CMK (cell line): ENCODE measurements around the gene NOM1.

Source experiments
- DNase-seq: peaks from one replicate; pipeline ENCODE4 v3.0.0-alpha.2; 2010; ENCODE audit warnings: low read depth

Gene NOM1

GRCh38 chr7:157017603-157018327 is 68.3 kb downstream of the NOM1 start:
- DNase-seq = no peak

DNA sequence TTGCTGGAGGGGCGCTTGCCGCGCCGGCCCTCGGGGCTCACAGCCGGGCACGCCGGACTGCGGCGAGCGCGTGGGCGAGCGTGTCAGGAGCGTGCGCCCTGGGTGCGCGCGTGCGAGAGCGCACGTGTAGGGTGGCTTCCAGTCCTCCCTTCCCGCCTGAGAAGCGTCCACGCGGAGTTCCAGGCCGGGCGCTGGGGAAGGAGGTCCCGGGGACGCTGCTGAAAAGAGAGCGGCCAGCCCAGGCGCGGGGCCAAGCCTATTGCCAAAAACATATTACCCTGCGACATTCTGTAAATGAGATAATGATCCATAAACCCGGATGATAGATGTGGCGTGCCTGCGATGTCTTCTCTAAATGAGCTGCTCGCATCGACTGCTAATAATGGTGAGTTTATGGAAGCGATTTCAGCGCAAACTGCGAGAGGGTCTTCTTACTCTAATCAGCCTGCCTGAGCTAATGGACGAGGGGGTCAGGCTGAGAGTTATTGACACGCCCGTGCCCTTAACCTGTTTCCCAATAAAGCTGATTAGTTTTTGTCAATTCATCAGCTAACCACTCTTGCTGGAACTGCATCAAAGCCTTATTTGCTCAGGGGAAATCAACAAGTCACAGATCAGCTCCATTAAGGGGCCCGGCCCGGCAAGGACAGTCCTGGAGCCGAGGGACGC is 69.0 kb downstream of the NOM1 start:
- DNase-seq = no peak

- no peak for DNase-seq
Measured at GRCh38 chr7:157018997-157019608, 69.6 kb downstream of the NOM1 start.

- no peak for DNase-seq
Measured at GRCh38 chr7:157019718-157020451, 70.4 kb downstream of the NOM1 start.

DNA sequence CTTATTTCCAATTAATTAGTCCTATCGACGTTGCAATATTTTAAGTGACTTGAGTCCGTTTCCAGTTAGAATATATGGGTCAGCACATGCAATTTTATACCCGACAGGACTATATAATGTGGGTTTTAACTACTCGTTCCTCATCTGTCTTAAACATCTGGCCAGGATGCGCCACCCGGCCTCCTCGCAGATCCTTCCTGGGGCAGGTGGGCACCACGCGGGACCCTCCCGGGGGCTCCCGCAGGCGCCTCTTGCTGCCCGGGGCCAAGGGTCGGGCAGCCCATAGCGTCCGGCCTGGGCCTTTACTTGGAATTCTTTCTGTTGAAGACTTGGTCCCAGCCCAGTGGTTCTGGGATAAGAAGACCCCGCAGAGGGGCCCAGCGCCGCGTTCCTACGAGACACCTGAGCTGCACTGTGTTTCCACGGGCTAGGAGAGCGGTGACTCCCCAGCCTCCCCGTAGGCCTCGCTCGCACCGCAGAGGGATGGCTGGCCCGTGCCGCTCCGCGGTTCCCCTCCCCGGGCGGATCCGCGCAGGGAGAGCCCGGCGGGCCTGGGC is 71.1 kb downstream of the NOM1 start:
- no peak for DNase-seq

DNA sequence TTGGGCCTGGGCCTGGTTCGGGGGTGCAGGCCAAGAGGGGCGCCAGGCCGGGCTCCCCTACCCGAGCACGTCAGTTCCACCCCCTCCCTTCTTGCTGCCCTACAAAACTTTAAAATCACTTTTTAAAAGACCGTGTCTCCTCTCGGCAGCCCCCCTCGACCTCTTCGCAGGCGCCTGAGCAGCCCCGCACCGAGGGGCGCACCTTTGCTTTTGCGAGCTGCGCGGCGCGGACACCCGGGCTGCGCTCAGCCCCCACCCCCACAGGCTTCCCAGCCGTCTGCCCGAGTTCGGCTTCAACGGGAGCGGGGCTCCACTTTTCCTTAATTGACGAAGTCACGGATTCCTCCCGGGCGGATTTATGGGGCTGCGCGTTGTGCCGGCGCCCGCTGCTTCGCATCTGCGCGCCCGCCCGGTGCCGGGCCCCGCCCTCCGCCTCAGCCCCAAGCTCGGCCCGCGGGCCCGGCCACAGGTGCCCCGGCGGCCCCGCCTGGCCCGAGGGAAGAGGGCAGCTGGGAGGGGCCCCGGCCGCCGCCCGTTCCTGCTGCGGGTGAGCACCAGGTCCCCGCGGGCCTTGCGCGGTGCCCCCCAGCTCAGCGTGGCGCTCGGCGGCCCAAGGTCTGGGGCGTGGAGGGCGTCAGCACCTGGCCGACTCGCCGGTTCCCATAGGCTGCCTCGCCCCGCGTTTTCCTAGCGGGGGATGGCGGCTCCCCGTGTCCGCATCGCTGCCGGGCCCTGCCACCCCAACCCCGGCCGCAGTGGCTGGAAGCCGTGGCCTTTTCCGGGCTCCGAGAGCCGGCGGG is 71.8 kb downstream of the NOM1 start:
- no peak for DNase-seq

DNA sequence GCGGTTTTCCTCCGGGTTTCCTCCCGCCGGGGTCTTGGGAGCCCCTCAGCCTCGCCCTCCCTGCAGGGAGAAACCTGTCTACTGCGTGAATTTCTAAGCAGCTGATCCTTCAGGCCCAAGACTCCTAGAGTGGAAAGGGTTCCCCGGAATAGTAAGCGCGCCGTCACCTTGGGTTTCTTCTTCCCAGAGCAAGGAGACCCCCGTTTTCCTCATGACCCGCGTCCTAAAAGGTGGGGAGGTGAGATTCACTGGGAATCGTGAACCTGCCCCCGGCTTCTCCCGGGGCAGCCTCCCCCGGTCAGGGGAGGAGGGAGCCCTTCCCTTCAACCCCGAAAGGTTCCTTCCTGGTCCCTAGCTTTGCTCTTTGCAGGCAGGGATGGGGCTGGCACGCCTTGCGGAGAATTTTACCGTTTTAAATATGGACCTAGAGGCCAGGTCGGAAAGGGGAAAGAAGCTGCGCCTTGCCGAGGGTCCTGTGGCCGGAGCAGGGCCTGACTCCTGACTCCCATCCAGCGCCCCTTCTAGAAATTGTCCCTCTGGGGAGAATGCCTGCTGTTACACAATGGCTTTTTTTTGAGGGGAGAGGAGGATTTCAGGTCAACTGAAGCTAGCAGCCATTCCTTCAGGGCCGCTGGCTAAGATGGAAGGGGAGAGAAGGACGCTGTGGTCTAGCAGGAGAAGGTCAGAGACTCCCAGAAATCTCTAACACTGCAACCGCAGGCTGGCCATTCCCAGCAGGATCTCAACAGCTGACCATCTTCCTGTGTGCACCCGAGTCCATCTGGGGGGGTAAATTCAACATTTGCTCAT is 72.6 kb downstream of the NOM1 start:
- DNase-seq = no peak
